ENCODE measurements around the gene ALS2.

DNA sequence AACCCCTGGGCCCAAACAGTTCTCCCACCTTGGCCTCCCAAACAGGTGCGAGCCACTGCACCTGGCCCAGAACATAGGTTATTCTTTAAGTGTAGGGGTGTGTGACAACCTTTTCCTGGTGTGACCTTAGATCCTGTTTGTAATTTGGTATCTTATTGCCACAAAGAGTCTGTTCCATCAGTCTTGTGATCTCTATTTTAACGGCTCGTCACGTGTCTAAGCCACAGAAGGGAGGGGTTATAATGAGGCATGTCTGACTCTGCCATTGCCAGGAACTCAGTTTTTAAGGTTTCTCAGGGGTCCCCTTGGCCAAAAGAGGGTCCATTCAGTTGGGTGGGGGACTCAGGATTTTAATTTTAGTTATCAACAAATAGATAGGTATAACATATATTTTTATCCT lies 4.4 kb upstream of the ALS2 start:
- no peak for TF ChIP-seq CTCF (IDR thresholded peaks at IDR 0.05)
- no peak for TF ChIP-seq POLR2A (IDR thresholded peaks at IDR 0.05)

Data from body of pancreas (tissue), 4 donors.